GM18499 (cell line): ENCODE data around the gene CHADL.

Source experiments
- ATAC-seq: cut with Tn5 transposase; IDR thresholded peaks from one replicate; pipeline ENCODE4 v1.9.1; 2021; ENCODE audit warnings: moderate number of reproducible peaks; ENCODE audit not compliant: insufficient read depth, unreplicated experiment

The CHADL gene

DNA sequence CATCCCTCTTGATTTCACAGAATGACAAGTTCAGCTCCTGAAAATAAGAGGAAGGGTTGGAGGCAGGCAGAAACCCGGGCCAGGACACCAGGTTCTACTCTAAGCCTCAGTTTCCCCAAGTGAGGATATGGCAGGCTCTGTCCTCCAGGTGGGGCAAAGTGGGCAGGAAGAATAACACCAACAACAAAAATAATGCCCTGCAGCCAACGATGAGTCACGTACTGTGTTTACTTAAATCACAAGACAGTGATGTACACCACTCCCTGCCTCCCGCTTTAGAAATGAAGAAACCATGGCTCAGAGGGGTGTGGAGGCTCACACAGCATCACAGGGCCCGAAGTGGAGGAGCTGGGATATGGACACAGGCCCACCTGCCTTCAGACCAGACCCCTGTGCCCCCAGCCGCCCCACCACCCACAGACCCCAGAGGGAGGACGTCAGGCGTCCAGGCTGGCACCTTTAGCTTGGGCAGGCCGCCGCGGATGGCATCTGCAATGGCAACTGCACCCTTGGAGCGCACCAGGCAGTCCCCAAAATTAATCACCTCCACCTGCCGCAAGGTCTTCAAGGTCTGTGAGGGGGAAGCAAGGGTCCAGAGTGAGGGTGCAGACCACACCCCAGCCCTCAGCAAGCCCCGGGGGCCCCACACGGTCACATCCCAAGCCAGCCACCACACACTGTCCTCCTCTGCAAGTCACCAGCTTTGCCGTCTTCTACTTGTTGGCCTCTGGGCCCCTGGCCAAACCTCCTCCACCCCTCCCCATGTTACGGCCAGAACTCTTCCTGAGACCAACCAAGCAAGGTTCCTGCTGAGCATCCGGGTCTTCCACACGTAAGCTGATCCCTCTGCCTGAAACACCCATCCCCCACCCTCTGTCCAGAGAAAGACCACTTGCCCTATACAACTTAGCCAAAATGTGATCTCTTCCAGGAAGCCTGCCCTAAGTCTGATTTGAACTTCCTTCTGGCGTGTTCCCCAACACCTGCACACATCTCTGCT is 15.8 kb upstream of the CHADL start:
- no peak for ATAC-seq

DNA sequence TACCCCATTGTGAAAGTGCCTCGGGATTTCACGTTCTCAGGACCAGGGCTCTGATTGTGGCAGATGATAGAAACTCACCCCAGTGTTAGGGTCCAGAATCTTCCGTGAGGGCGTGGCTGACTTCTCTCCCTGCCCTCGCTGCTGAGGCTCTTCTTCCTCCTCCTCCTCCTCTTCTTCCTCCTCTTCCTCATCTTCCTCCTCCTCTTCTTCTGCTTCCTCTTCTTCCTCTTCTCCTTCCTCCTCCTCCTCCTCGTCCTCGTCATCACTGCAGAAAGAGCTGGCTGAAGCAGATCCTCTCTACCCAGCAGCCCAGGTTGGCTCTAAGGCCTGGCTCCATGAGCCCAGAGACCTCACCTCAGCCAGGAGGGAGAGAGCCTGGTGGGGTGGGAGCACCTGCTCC is 13.5 kb upstream of the CHADL start:
- no peak for ATAC-seq

DNA sequence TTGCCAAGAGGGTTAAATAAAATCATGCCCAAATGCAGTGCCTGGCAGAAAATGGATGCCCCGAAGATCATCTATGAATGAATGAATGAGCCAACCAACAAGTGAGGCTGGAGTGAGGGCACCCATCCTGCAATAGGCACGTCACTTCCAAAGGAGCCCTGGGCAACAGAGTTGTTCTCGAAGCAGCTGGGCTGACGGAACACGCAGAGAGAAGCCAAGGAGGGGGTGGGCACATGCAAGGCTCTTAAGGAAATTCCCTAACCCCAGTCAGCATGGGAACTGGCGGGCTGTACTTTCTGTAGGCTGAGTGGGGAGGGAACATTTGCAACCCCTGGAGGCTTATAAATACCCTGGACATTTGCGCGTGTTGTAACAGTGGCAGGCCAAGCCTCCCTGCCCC is 11.6 kb upstream of the CHADL start:
- ATAC-seq = no peak

DNA sequence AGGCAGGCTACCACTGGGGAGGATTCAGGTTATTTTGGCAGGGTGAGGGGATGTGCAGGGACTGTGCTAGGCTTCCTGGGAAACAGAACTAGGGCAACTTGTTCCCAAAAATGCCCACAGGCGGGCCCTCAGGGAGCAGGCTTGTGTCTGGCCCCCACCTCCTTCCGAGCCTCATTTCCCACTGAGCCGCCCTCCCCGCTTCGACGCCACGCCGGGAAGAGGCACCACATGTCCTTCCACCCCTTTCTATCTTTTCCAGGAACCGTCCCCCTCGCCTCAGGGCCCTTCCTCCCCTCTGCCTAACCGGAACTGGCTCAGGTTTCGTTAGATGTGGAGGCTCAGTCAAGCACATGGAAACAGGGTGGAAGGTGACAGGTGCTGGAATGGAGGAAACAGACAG is 9.4 kb upstream of the CHADL start:
- ATAC-seq = no peak

DNA sequence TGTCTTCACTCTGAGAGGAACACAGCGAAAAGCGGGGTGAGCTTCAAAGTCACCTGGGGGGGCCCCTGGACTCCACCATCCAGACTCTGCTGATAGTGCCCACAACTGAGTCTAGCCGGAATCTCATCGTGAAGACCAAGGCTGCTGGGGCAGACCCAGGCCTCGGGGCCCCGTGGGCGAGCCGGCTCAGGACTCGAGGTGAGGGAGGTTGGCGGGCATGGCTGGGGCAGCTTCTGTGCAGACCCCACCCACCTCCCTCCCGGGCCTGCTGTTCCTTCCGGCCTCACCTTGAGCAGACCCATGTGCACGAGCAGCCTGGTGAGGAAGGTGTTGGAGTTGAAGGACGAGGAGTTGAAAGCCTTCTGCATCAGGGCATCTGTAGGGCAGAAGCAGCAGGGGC is 8.7 kb upstream of the CHADL start:
- no peak for ATAC-seq

DNA sequence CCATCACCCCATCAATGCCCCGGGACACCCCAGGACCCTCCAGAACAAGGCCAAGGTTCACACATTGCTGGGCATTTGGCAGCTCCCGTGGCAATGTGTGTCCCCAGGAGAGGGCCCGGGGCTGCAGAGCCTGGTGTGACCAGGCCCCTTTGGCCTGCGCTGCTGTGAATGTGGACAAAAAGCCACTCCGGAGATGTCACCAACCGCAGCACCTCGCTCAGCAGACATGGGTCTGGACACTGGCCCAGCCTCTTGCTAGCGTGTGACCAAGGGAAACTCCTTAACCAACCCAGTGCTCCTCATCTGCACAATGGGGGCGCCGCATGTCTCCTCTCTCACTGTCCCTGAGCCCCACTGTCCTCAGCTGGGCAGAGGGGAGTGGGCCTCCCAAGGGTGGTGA is 8.0 kb upstream of the CHADL start:
- no peak for ATAC-seq

DNA sequence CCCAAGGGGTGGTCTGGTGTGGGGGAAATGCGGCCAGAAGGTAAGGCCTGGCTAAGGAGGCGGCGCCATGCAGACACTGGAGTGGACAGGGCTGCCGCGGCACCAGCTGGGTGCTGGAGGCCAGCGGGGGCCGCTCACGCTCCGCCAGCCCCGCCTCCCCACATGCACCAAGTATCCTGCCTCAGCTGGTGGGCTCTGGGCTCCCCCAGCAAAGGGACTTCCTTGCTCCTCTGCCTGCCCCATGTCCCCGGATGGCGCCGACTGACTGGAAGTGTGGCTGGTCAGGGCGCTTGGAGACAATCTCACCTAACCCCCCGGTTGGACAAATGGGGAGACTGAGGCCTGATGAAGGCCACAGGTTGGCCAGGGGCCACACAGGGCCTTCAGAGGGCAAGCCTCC is 7.6 kb upstream of the CHADL start:
- ATAC-seq = no peak

DNA sequence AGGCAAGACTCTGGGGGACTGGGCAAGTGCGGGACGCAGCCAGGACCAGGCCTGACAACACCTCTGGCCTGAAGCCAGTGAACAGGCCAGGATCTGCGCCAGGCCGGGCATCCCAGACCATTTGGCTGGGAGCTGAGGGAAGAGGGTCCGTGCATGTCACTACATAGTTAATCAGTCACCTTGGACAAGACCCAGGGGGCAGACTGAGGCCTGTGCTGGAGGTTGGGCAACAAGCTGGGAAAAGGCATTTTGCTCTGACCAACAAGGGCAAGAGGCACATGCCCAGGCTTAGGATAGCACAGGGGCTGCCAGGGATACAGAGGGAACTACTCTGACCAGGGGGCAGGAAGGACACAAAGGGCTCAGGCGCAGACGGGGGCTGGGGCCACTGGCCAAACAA is 7.0 kb upstream of the CHADL start:
- ATAC-seq = no peak

DNA sequence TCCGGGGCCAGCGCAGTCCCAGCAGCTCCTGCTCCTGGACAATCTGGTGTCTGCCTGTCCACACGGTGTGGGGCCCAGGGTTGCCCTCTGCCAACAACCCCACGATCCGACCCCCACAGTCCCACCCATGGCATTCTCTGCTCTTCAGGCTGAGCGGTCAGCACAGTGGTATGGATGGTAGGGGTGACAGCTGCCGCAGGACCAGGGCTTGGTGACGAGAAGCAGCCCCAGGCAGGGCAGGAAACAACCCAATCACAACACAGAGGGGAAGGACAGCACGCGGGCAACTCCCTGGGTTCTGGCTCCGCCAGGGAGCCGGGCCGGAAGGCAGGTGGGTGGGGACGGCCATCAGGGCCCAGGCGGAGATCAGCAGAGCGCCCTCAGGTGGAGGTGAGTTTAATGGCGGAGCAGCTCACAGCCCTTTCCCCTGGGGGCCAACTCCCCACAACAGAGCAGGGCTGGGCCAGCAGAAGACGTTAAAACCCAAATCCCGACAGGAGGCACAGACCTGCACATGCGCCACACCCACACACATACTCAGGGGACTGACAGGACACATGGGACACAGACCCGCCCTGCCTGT is 5.3 kb upstream of the CHADL start:
- ATAC-seq = no peak

DNA sequence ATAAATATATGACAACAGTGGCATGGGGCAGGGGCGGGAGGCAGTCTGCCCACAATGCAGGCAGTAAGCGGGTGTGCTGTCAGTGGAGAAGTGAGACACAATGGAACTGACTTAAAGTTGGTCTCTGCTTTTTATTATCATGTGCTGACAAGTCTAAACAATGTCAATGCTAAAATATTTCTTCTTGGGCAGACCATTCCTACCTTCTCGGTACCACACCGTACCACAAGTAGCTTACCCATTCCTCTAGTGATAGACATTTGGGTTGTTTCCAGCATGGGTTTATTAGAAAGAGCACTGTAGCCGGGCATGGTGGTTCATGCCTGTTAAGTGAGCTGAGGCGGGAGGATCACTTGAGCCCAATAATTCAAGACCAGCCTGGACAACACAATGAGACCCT is 2.6 kb upstream of the CHADL start:
- no peak for ATAC-seq

DNA sequence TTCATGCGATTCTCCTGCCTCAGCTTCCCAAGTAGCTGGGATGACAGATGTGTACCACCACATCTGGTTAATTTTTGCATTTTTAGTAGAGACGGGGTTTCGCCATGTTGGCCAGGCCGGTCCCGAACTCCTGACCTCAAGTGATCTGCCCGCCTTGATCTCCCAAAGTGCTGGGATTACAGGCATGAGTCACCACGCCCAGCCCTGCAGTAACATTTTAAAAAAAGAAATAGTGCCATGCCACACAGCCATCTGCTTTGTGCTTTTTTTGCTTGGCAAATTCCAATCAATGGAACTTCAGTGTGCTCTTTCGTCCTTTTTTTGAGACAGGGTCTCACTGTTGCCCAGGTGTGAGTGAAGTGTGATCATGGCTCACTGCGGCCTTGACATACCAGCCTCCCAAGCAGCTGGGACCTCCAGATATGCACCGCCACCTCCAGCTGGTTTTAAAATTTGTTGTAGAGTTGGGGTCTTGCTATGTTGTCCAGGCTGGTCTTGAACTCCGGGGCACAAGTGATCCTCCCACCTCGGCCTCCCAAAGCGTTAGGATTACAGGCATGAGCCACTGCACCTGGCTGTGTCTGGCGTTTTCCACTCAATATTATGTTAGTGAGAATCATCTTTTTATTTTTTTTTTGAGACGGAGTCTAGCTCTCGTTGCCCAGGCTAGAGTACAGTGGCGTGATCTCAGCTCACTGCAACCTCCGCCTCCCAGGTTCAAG is 1.8 kb upstream of the CHADL start:
- ATAC-seq = no peak

DNA sequence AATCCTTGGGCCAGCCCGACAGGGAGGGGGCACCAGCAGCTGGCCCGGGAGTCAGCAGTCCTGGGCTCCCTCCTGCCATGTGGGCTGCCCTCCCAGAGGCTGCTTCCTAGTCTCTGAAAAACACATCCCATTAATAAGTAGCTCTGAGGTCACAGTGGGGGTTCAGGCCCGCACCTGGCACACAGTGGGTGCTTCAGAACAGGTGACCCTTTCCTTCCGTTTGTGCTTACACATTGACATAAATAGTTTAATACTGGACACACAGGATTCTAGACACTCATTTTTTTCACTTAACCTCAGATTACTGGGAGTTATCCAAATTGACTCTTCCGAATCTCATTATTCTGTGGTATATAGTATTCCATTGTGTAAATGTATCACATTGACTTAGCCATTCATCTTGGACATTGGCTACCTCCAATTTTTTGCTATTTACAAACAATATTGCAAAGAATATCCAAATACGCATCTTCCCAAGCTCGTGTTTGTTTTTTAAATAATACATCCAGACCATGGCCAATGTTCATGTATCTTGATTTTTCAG is 474 bp upstream of the CHADL start:
- ATAC-seq = no peak

DNA sequence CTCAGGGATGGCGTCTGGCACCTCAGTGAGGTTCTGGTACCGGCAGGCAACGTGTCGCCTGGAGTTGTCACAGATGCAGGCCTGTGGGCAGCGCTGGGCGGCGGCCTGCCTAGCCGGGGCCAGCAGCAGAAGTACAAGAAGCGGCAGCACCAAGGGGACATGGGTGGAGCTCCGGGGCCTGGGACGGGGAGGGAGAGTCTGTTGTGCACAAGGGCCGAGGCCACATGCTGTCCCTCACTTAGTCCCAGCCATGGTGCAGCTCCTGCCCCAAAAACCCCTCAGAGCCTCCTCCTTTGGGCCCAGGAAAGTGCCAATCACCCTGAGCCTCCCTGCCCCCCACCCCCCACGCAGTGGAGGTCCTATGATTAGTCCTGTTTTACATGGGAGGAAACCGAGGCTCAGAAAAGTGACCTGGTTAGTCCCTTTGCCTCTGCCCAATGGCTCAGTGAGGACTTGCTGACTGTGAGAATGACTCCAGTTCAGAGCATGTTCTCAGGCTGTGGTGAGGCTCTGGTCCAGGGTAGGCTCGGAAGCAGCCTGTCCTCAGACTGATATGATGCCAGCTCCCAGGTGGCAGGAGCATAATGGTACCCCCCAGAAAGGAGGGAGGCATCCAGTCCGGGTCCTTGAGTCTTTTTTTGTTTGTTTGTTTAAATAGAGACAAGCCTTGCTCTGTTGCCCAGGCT is 1.1 kb downstream of the CHADL start:
- ATAC-seq = no peak

DNA sequence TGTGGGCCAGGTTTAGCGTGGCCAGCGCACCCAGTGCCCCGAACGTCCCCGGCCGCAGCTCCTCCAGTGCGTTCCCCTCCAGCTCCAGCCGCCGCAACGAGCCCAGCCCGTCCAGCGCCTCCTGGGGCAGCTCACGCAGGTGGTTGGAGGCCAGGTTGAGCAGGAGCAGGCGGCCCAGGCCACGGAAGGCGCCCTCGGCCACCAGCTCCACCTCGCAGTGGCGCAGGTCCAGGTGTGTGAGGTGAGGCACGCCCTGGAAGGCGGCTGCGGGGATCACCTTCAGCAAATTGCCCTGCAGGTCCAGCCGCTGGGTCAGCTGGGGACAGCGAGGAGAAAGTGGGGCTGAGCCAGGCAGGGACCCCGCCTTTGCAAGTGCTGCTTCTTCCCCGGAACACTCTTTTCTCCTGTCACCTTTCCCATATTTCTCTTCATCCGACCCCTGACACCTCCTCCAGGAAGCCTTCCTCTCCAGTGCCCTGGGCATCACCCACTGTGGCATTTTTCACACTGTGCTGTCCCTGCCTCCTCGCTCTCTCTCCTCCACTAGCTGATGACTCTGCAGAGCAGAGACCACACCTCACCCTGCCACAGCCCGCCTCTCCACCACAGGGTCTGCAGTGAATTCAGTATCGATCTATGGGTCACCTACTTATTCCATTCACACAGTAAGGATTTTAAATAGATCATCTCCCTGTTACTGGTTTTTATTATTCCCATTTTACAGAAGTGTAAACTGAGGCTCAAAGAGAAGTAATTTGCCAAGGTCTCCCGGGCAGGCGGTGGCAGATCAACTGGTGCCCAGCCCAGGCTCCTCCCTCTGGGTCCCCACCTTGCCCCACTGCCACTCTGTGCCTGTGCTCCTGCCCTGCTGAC is 1.9 kb downstream of the CHADL start:
- ATAC-seq = no peak

DNA sequence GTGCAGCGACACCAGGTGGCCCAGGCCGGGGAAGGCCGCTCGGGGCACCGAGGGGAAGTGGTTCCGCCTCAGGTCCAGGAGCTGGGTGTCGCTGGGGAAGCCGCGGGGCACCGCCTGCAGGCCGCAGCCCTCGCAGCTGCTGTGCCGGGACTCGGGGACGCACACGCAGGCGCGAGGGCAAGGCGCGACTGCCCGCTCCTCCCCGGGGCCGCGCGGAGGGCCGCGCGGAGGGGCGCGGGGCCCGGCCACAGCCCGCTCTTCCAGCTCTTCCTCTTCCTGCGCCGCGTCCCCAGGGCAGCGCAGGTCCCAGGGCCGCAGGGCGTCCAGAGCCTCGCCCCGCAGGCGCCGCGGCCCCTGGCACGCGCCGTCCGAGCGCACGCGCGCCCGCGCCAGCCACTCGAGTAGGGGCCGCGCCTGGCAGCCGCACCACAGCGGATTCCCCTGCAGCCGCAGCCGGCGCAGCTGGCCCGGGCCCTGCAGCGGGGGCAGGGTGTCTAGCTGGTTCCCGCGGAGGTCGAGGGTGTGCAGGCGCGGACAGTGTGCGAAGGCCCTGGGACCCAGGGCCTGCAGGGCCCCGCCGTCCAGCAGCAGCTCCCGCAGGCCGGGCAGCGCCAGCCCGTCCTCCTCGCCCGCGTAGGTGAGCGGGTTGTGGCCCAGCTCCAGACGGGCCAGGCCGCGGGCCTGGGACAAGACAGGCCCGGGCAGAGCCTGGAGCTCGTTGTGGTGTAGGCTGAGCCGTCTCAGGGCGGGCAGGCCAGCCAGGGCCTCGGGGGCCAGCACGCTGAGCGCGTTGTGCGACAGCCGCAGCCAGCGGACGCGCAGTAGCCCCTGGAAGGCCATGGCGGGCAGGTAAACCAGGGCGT is 2.8 kb downstream of the CHADL start:
- ATAC-seq = no peak

DNA sequence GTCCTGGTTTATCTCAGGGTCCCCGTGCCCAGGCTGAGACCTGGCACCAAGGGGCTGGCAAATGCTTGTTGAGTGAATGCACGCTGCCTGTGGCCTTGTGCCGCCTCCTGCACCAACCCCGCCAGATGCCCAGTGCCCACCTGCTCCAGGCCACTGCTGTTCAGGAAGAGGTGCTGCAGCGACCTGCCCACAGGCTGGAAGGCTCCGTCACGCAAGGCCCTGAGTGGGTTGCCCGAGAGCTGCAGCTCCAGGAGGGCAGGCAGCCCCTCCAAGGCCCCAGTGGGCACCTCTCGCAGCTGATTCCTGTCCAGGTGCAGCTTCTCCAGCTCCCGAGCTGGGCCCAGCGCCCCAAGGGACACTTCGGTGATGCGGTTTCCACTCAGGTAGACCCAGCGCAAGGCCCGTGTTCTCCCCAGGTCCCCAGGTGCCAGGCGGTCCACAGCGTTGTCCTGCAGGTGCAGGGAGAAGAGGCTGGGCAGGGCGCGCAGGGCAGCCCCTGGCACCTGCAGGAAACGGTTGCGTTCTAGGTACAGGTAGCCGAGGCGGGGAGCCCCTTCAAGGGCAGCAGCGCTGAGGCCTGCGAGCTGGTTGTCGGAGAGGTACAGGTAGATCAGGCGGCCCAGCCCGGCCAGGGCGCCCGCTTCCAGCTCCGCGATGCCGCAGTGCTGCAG is 3.6 kb downstream of the CHADL start:
- no peak for ATAC-seq

DNA sequence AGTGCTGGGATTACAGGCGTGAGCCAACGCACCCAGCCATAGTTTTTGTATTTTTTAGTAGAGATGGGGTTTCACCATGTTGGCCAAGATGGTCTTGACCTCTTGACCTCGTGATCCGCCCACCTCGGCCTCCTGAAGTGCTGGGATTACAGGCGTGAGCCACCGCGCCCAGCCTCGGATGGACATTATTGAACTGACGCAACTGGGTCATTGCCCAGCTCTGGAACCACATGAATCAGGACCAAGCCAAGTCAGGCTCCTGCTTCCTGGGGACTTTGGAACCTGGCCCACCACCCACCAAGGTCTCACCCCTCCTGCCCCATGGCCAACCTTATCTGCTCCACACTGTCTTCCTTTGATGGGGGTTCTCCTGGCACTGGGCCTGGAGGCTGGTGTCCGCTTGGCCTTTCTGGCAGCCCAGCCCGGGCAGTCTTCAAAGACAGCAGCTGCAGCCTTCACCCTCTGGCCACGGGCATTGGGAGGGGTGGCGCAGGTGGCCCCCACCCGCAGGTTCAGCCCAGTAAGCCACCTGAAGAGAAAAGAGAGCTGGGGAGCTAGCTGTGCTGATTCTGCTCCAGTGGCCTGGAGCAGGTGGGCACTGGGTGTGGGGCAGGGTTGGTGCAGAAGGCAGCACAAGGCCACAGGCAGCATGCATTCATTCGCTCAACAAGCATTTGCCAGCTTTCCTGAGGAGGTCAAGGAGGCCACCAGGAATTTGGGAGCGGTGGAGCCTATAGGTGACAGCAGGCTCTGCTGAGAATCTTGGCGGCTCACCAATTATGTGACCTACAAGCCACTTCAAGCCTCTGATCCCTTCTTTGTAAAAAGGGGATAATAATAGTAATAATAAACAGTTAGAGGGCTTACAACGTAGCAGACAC is 5.7 kb downstream of the CHADL start:
- ATAC-seq = no peak
